ENCODE data around the gene RAB42.

DNA sequence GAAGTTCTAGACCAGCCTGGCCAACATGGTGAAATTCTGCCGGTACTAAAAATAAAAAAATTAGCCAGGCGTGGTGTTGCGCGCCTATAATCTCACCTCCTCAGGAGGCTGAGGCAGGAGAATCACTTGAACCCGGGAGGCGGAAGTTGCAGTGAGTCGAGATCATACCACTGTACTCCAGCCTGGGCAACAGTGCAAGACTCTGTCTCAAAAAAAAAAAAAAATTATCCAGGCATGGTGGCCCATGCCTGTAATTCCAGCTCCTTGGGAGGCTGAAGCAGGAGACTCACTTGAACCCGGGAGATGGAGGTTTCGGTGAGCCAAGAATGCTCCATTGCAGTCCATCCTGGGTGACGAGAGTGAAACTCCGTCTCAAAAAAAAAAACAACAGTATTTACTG is 18.5 kb upstream of the RAB42 start:
- TF ChIP-seq, protein P1, sequence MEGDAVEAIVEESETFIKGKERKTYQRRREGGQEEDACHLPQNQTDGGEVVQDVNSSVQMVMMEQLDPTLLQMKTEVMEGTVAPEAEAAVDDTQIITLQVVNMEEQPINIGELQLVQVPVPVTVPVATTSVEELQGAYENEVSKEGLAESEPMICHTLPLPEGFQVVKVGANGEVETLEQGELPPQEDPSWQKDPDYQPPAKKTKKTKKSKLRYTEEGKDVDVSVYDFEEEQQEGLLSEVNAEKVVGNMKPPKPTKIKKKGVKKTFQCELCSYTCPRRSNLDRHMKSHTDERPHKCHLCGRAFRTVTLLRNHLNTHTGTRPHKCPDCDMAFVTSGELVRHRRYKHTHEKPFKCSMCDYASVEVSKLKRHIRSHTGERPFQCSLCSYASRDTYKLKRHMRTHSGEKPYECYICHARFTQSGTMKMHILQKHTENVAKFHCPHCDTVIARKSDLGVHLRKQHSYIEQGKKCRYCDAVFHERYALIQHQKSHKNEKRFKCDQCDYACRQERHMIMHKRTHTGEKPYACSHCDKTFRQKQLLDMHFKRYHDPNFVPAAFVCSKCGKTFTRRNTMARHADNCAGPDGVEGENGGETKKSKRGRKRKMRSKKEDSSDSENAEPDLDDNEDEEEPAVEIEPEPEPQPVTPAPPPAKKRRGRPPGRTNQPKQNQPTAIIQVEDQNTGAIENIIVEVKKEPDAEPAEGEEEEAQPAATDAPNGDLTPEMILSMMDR (conservative IDR thresholded peaks at IDR 0.05; ENCODE audit: low read depth, low read length): no peak
- no peak for TF ChIP-seq EZH2 (IDR thresholded peaks at IDR 0.05; ENCODE audit: borderline replicate concordance, low read depth, low read length, poor library complexity, severe bottlenecking)
